Keratinocyte (primary cell): Measurements from ENCODE around the gene KIF21B. TPM values are rescaled to one million over a fixed set of nuclear protein-coding genes. Genes with fewer than 3 reads are reported as not detected.

ENCODE experiments used
- DNase-seq: peaks from one replicate; pipeline ENCODE4 v3.0.0-alpha.2; 2011; ENCODE audit warnings: low read depth, missing footprints, low spot score
- FAIRE-seq: peaks from 2 replicates; lab custom pipeline; 2011; peaks lifted over from hg19 to GRCh38; lab: Jason Lieb, UNC
- H2AFZ ChIP-seq: 2 replicates; pipeline ENCODE4 v1.6.0; 2012; ENCODE audit warnings: low read length, control low read depth, inconsistent platforms; ENCODE audit not compliant: control insufficient read depth
- H3K27ac ChIP-seq: 2 replicates; pipeline ENCODE4 v1.5.1; 2011; ENCODE audit warnings: low read length; ENCODE audit not compliant: control insufficient read depth, insufficient read depth
- H3K27me3 ChIP-seq: 3 replicates; pipeline ENCODE4 v1.6.0; 2011; ENCODE audit warnings: low read length; ENCODE audit not compliant: control insufficient read depth, insufficient read depth; ENCODE audit errors: extremely low read depth
- H3K36me3 ChIP-seq, 2 experiments: 2 replicates in 1 of 2; 3 replicates in 1 of 2; pipeline ENCODE4 v1.5.1; 2011; ENCODE audit warnings: low read length in 2 of 2, mild to moderate bottlenecking in 1 of 2; ENCODE audit not compliant: control insufficient read depth in 2 of 2, insufficient read depth in 2 of 2; ENCODE audit errors: extremely low read depth in 1 of 2
- H3K4me1 ChIP-seq: 3 replicates; pipeline ENCODE4 v1.5.1; 2011; ENCODE audit warnings: low read length; ENCODE audit not compliant: control insufficient read depth, insufficient read depth; ENCODE audit errors: extremely low read depth
- H3K4me2 ChIP-seq: 3 replicates; pipeline ENCODE4 v1.6.0; 2011; ENCODE audit warnings: low read depth, low read length; ENCODE audit not compliant: control insufficient read depth, insufficient read depth; ENCODE audit errors: extremely low read depth
- H3K4me3 ChIP-seq, 3 experiments: fragments of 200-600 bp in 1 of 3; sonication (generic) in 1 of 3; 2 replicates in 2 of 3; 3 replicates in 1 of 3; pipeline ENCODE4 v1.5.1; 2011 to 2016; ENCODE audit warnings: low read length in 3 of 3, mild to moderate bottlenecking in 3 of 3, control low read depth in 2 of 3, inconsistent platforms in 1 of 3, low read depth in 1 of 3, mixed read lengths in 1 of 3, mixed run types in 1 of 3, moderate library complexity in 1 of 3; ENCODE audit not compliant: control insufficient read depth in 2 of 3, insufficient read depth in 2 of 3; ENCODE audit errors: extremely low read depth in 1 of 3
- H3K79me2 ChIP-seq: 2 replicates; pipeline ENCODE4 v1.6.0; 2012; ENCODE audit warnings: low read length; ENCODE audit not compliant: control insufficient read depth, insufficient read depth
- H3K9ac ChIP-seq: 3 replicates; pipeline ENCODE4 v1.6.0; 2011; ENCODE audit warnings: low read length; ENCODE audit not compliant: control insufficient read depth, insufficient read depth; ENCODE audit errors: extremely low read depth
- H3K9me1 ChIP-seq: 3 replicates; pipeline ENCODE4 v1.6.0; 2011; ENCODE audit warnings: low read length; ENCODE audit not compliant: control insufficient read depth, insufficient read depth; ENCODE audit errors: extremely low read depth
- H3K9me3 ChIP-seq: 2 replicates; pipeline ENCODE4 v1.5.1; 2012; ENCODE audit warnings: low read depth, low read length; ENCODE audit not compliant: control insufficient read depth
- H4K20me1 ChIP-seq: 3 replicates; pipeline ENCODE4 v1.6.0; 2011; ENCODE audit warnings: low read length; ENCODE audit not compliant: control insufficient read depth, insufficient read depth; ENCODE audit errors: extremely low read depth
- EZH2 ChIP-seq: IDR thresholded peaks from one replicate; pipeline ENCODE4 v1.6.1; 2012; ENCODE audit warnings: inconsistent platforms, mild to moderate bottlenecking, low read length, moderate library complexity
- dilution Hi-C: fragments of 300-500 bp; cut with MboI; formaldehyde crosslinking; loops from one replicate; pipeline ENCODE4 v1.7.0; 2020; ENCODE audit warnings: low sequenced_read_pairs; ENCODE audit not compliant: extremely low pct_ligation_motif_present
- polyA plus RNA-seq, 5 experiments: library from polyadenylated mRNA; depleted of rRNA in 3 of 5; stranded (reverse) in 3 of 5; stranded (forward) in 1 of 5; unstranded in 1 of 5; fragments of >200 nt; gene quantifications; 1 replicate in 1 of 5; 2 replicates in 3 of 5; 3 replicates in 1 of 5; pipeline versions ENCODE4 v1.2.1 to v1.2.3, GENCODE V29; 2011 to 2012; ENCODE audit warnings: missing spikeins in 2 of 5, low read depth in 1 of 5, low replicate concordance in 1 of 5
- TF ChIP-seq, protein P1 (sequence below), 3 experiments: IDR thresholded peaks in 1 of 3; conservative IDR thresholded peaks in 1 of 3; optimal IDR thresholded peaks in 1 of 3; 2 replicates in 2 of 3; 3 replicates in 1 of 3; pipeline versions ENCODE3 to v1.5.1; 2011; ENCODE audit warnings: low read length in 3 of 3, mild to moderate bottlenecking in 3 of 3, moderate library complexity in 2 of 3, control low read depth in 1 of 3, inconsistent platforms in 1 of 3; ENCODE audit not compliant: insufficient read depth in 2 of 3; ENCODE audit errors: extremely low read depth in 1 of 3

Gene KIF21B
- polyA plus RNA-seq, 1 donor (not counting 4 experiments of a cell fraction or from before 2014, with no cell fraction given) = 0.17 TPM

DNA sequence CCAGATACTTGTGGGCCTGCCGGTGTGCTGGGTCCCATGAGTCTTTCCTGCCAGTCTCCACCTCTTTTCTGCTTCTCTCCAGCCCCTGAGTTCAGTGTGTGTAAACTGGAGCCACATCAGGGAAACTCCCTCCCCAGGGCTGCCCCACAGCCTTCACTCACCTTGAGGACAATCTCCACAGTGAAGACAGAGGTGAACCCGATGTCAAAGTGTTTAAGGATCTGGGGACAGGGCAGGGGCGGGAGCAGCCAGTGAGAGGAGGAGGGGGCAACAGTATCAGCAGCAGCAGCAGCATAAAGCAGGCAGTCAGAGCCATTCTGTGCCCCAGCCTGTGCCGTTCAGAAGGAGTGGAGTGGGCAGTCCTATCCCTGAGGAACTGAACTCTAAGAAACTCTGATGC is 45.5 kb upstream of the KIF21B start:
- Histone ChIP-seq H4K20me1 (no peaks in the 10 kb centered on the region), H3K9ac (no peak overlapping the region), H3K36me3 (no peaks in the 10 kb centered on the region), H3K4me3 (no peak overlapping the region), H3K27ac (no peak overlapping the region), H3K9me3 (no peaks in the 10 kb centered on the region), H3K79me2 (no peaks in the 10 kb centered on the region), H2AFZ (no peak overlapping the region), H3K27me3 (peaks cover 5% of the 10 kb centered on the region), H3K4me1 (peaks cover 4% of the 10 kb centered on the region), H3K9me1 (no peaks in the 10 kb centered on the region), H3K4me2 (no peak overlapping the region)
- FAIRE-seq (no peak), DNase-seq (no peak)
- TF ChIP-seq, protein P1, sequence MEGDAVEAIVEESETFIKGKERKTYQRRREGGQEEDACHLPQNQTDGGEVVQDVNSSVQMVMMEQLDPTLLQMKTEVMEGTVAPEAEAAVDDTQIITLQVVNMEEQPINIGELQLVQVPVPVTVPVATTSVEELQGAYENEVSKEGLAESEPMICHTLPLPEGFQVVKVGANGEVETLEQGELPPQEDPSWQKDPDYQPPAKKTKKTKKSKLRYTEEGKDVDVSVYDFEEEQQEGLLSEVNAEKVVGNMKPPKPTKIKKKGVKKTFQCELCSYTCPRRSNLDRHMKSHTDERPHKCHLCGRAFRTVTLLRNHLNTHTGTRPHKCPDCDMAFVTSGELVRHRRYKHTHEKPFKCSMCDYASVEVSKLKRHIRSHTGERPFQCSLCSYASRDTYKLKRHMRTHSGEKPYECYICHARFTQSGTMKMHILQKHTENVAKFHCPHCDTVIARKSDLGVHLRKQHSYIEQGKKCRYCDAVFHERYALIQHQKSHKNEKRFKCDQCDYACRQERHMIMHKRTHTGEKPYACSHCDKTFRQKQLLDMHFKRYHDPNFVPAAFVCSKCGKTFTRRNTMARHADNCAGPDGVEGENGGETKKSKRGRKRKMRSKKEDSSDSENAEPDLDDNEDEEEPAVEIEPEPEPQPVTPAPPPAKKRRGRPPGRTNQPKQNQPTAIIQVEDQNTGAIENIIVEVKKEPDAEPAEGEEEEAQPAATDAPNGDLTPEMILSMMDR (optimal IDR thresholded peaks at IDR 0.05 in 1 of 3, IDR thresholded peaks at IDR 0.05 in 1 of 3, conservative IDR thresholded peaks at IDR 0.05 in 1 of 3; ENCODE audit: extremely low read depth in 1 of 3, insufficient read depth in 2 of 3, low read length in 3 of 3) = no peak
- TF ChIP-seq EZH2 = no peak
- dilution Hi-C loops = no loop called here

DNA sequence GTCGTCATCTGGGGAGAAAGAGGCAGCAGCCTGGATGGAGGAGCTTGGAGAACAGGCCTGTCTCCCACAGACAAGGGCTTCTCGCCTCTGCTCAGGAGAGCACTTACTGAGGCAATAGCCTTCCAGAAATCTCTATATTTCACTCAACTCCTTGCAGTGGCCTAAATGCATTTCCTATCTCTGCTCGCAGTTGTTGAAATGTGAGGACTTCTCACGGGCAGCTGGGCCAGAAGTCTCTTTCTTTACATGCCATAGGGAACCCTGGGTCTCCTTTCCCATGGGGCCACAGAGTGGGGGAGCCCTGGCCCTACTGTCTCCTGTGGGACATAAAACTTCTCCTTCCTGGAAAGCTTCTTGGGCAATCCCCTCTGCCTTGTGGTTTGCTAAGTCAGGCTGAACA is 43.5 kb upstream of the KIF21B start:
- dilution Hi-C loops = no loop called here
- Histone ChIP-seq H3K4me1 (no peaks in the 10 kb centered on the region), H3K4me3 (no peak overlapping the region), H3K36me3 (no peaks in the 10 kb centered on the region), H4K20me1 (no peaks in the 10 kb centered on the region), H3K9me3 (no peaks in the 10 kb centered on the region), H2AFZ (no peak overlapping the region), H3K27ac (no peak overlapping the region), H3K9me1 (no peaks in the 10 kb centered on the region), H3K9ac (no peak overlapping the region), H3K79me2 (no peaks in the 10 kb centered on the region), H3K4me2 (no peak overlapping the region), H3K27me3 (peaks cover 5% of the 10 kb centered on the region)
- no peak for FAIRE-seq
- no peak for DNase-seq
- no peak for TF ChIP-seq EZH2
- TF ChIP-seq, protein P1 (optimal IDR thresholded peaks at IDR 0.05 in 1 of 3, IDR thresholded peaks at IDR 0.05 in 1 of 3, conservative IDR thresholded peaks at IDR 0.05 in 1 of 3; ENCODE audit: extremely low read depth in 1 of 3, insufficient read depth in 2 of 3, low read length in 3 of 3) = no peak
